ENCODE measurements around the gene TMEM184A. TPM values are rescaled to one million over a fixed set of nuclear protein-coding genes. Genes with fewer than 3 reads are reported as not detected.

TMEM184A gene
- total and polyA plus RNA-seq, 2 of the 13 experiments (the other 11 are each of a cell fraction or from before 2014, with no cell fraction given) = 9.5 to 20.4 TPM

DNA sequence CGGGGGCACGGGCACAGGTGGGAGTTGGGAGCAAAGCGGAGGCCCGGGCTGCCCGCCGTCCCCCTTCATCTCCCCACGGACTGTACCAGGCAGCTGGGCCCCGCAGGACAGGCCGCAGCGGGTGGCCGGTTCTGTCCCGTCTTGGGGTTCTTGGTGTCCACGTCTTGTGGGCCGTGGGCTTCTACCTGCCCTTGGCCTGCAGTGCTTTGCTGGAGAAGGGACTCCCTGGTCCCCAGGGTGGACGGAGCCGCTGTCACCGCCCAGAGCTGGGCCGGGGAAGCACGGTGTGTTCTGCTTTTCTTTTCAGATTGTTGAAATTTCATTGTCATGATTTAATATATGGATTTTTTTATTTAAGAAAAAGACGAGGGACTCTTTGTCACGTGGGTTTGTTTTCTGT is 13.7 kb downstream of the TMEM184A start:
- peaks cover 12 to 27% of the 10 kb centered on the region in 2 experiments; a peak in 4 of 5 replicates for H3K36me3 ChIP-seq (replicated peaks in 1 of 2; ENCODE audit: control insufficient read depth in 1 of 2, insufficient read depth in 2 of 2, low read length in 2 of 2)
- no peak for FAIRE-seq
- H4K20me1 ChIP-seq (ENCODE audit: insufficient read depth, low read length) = no peaks in the 10 kb centered on the region
- H2AFZ ChIP-seq (ENCODE audit: low read length) = no peak overlapping the region
- H3K9ac ChIP-seq (ENCODE audit: insufficient read depth, low read depth, low read length) = no peak overlapping the region
- no peaks in the 10 kb centered on the region for H3K9me3 ChIP-seq (ENCODE audit: low read length)
- DNase-seq (ENCODE audit: low spot score) = no peak
- H3K27me3 ChIP-seq (ENCODE audit: control insufficient read depth in 1 of 2, insufficient read depth in 2 of 2, low read length in 2 of 2) = no peaks in the 10 kb centered on the region
- BruUV-seq (replicated peaks) = no TSS peak
- H3K4me1 ChIP-seq (ENCODE audit: insufficient read depth, low read length) = peaks cover 7% of the 10 kb centered on the region
- H3K79me2 ChIP-seq (ENCODE audit: insufficient read depth, low read length) = peaks cover 16% of the 10 kb centered on the region
- no peak for ATAC-seq
- 97% methylated on average over 21 of the region's 21 CpGs for WGBS (ENCODE audit: low lambda C conversion rate)
- no peak overlapping the region for H3K4me2 ChIP-seq (ENCODE audit: low read depth, low read length)
- CTCF ChIA-PET (ENCODE audit: low intra/inter-chr PET ratio, low total read pairs) = no interaction called here
- POLR2A ChIA-PET = interaction anchor here (4.8 kb wide), 1 partner anchor 13 kb away, joined by 30 read pairs; the partner anchor contains the start of gene TMEM184A
- intact Hi-C loops (cut with micrococcal nuclease; ENCODE audit: unreplicated experiment) = no loop called here
- no peak overlapping the region for H3K4me3 ChIP-seq (replicated peaks in 1 of 3; ENCODE audit: insufficient read depth in 1 of 3, low read depth in 2 of 3, low read length in 3 of 3)
- in situ Hi-C loops (cut with HindIII; ENCODE audit: extremely low pct_ligation_motif_present, low pct_unique_long_range_greater_than_20kb) = no loop called here
- no peak overlapping the region for H3K27ac ChIP-seq (ENCODE audit: extremely low read length, insufficient read depth, low read length)
- TF ChIP-seq POLR2AphosphoS2 (IDR thresholded peaks at IDR 0.05; ENCODE audit: low read depth, low read length) = 0 out of 2 replicates have a peak, but pooled peaks have one; percentile 11
- no peak for TF ChIP-seq ATF7-NPFF (CRISPR knock-in tag; IDR thresholded peaks at IDR 0.05; ENCODE audit: low read depth)
- no peak for TF ChIP-seq ZSCAN5A (CRISPR knock-in tag; IDR thresholded peaks at IDR 0.05; ENCODE audit: borderline replicate concordance)
- no peak for TF ChIP-seq FUBP1 (CRISPR knock-in tag; IDR thresholded peaks at IDR 0.05; ENCODE audit: borderline replicate concordance)
- TF ChIP-seq TAF15 (IDR thresholded peaks at IDR 0.05; ENCODE audit: low read depth, low read length, poor library complexity, severe bottlenecking) = peak; percentile 38
- TF ChIP-seq CENPT (CRISPR knock-in tag; IDR thresholded peaks at IDR 0.05; ENCODE audit: low read depth) = no peak
- TF ChIP-seq THAP11 (CRISPR knock-in tag; IDR thresholded peaks at IDR 0.05) = no peak
- TF ChIP-seq ZNF589 (CRISPR knock-in tag; conservative IDR thresholded peaks at IDR 0.05) = no peak
- peak; percentile 88 for TF ChIP-seq ZNF326 (CRISPR knock-in tag; IDR thresholded peaks at IDR 0.05; ENCODE audit: borderline replicate concordance)
- no peak for TF ChIP-seq TBL1XR1 (IDR thresholded peaks at IDR 0.05; ENCODE audit: borderline replicate concordance, low read length, partially characterized antibody)
- no peak for TF ChIP-seq KAT8 (CRISPR knock-in tag; IDR thresholded peaks at IDR 0.05)
- TF ChIP-seq, protein P1, sequence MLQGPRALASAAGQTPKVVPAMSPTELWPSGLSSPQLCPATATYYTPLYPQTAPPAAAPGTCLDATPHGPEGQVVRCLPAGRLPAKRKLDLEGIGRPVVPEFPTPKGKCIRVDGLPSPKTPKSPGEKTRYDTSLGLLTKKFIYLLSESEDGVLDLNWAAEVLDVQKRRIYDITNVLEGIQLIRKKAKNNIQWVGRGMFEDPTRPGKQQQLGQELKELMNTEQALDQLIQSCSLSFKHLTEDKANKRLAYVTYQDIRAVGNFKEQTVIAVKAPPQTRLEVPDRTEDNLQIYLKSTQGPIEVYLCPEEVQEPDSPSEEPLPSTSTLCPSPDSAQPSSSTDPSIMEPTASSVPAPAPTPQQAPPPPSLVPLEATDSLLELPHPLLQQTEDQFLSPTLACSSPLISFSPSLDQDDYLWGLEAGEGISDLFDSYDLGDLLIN (CRISPR knock-in tag; IDR thresholded peaks at IDR 0.05; ENCODE audit: borderline replicate concordance) = no peak
- no peak for TF ChIP-seq THYN1 (CRISPR knock-in tag; IDR thresholded peaks at IDR 0.05; ENCODE audit: borderline replicate concordance, low read depth)

Measured in HepG2 (cell line).